GM21825 (cell line): ENCODE data around the gene UBL4B.

ENCODE experiments used
- ATAC-seq: cut with Tn5 transposase; IDR thresholded peaks from one replicate; pipeline ENCODE4 v1.9.1; 2021; ENCODE audit warnings: mild to moderate bottlenecking, moderate library complexity; ENCODE audit not compliant: unreplicated experiment

The UBL4B gene

GRCh38 chr1:110151175-110151669, 39.0 kb downstream of the UBL4B start:
- no peak for ATAC-seq

GRCh38 chr1:110152133-110152785, 40.0 kb downstream of the UBL4B start:
- no peak for ATAC-seq

GRCh38 chr1:110153407-110153950, 41.2 kb downstream of the UBL4B start:
- ATAC-seq: no peak

DNA sequence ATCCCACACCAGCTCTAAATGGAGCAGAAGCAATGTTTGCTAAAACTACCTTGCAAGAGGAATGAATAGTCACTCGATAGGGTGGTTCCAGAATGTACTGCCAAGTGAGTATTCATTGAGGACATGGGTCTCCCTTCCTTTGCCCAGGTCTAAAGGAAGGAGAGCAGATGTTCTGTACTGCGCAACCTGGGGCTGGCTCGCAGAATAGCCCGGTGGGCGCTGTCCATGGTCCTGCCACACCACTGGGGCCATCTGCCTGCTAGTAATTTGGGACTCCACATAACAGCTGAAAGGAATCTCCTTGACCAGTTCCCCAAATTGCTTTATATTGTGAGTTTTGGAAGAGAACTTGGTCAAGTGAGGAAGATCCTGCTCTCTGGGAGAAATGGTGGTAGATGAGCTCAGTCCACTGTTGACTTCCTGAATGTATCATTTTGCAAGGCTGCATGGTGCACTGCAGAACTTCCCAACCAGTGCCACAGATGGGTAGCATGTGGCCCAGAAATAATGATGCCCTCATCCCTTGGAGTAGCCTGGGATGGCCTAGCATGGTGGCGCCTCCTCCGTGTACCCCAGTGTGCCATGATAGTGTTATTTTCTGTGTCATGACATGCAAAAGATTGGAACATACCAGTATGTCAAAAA, 43.8 kb downstream of the UBL4B start:
- ATAC-seq: no peak

- no peak for ATAC-seq
These were observed 46.0 kb downstream of the UBL4B start for GRCh38 chr1:110158261-110158660.

GRCh38 chr1:110159168-110159567, 46.9 kb downstream of the UBL4B start:
- ATAC-seq: no peak

- no peak for ATAC-seq
These were observed 48.4 kb downstream of the UBL4B start for GRCh38 chr1:110160538-110161100.

DNA sequence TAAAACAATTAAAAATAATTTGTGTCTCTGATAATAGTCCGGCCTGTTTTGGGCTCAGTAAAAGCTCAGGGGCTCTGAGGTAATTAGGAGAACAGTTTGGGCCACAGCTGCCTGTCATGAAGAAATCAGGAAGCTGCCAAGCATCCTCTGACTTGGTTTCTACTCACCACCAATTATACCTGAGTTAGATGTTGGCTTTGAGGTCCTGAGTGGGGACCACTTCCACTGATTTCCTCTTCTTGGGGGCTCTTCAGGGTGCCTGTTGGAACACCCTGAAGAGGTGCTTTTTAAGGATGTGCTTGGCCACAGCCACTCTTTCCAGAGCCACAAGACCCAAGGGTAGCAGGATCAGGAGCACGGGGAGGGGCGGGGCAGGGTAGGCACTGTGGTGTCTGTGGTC, 48.9 kb downstream of the UBL4B start:
- no peak for ATAC-seq

DNA sequence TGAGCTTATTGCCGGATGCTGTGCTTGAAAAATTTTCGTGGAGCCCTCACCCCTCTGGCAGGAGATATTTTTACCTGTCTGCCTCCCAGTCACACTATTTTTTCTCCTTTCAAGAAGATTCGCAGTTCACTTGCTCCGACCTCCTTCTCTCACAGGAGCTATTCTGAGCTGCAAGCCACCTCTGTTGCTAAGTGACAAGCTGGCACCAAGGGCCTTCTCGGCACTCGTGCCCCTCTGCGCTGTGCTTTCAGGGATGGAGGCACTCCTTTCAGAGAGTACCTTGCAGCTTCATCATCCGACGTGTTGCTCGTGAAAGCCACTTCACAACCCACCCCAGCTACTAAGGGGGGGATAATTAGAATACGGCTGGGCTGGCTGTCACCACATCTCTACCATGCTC, 49.6 kb downstream of the UBL4B start:
- ATAC-seq: no peak
